GM20000 (cell line): ENCODE data around the gene HLA-A.
"Not testable (repeated sequence)": the region's sequence is repeated elsewhere in the genome, so short reads cannot be mapped to it uniquely, and the experiment has no call there.

ENCODE experiments used
- DNase-seq: peaks from one replicate; pipeline ENCODE4 v3.0.0; 2012; ENCODE audit warnings: low spot score
- CTCF ChIP-seq: IDR thresholded peaks from 2 replicates; pipeline ENCODE4 v1.5.1; 2012; ENCODE audit warnings: mild to moderate bottlenecking, control low read depth; ENCODE audit errors: extremely low read depth, missing control alignments

Gene HLA-A

GRCh38 chr6:29925321-29925720 lies 17.0 kb upstream of the HLA-A start:
- DNase-seq, result no peak
- TF ChIP-seq CTCF, result no peak

GRCh38 chr6:29925727-29926412 lies 16.5 kb upstream of the HLA-A start:
- no peak for TF ChIP-seq CTCF
- DNase-seq, result no peak

GRCh38 chr6:29926413-29927274 lies 15.7 kb upstream of the HLA-A start:
- TF ChIP-seq CTCF, result no peak
- peak; percentile 77 for DNase-seq

- no peak for TF ChIP-seq CTCF
- DNase-seq, result no peak
Observed at GRCh38 chr6:29927275-29927569, 15.1 kb upstream of the HLA-A start.

- no peak for TF ChIP-seq CTCF
- DNase-seq, result no peak
Observed at GRCh38 chr6:29927841-29928388, 14.4 kb upstream of the HLA-A start.

GRCh38 chr6:29930047-29930446 lies 12.3 kb upstream of the HLA-A start:
- not testable (repeated sequence) for DNase-seq

- no peak for DNase-seq
Observed at GRCh38 chr6:29933955-29934354, 8.4 kb upstream of the HLA-A start.

More at GRCh38 chr6:29933955-29934354, 8.4 kb upstream of the HLA-A start:
- no peak for TF ChIP-seq CTCF
